K562 (cell line): ENCODE results near the gene HOXB8. TPM values are rescaled to one million over a fixed set of nuclear protein-coding genes. Genes with fewer than 3 reads are reported as not detected.

ENCODE experiments used
- ATAC-seq: fragments of 200-7000 bp; cut with Tn5 transposase; 3 replicates; pipeline ENCODE4 v1.9.1; 2020; ENCODE audit warnings: moderate library complexity
- BruUV-seq: library from RNA; stranded (reverse); fragments of 400-500 nt; replicated peaks from 2 replicates; lab custom pipeline; 2021; lab: Mats Ljungman, UMichigan
- CTCF ChIA-PET: fragments of 300-600 bp; formaldehyde crosslinking; extraction: SDS; loops from one replicate; lab custom pipeline; 2021; ENCODE audit warnings: low intra/inter-chr PET ratio; lab: Yijun Ruan, JAX
- POLR2A ChIA-PET: fragments of 300-600, 350-650 bp; sonication (Branson Sonifier 250); formaldehyde crosslinking; extraction: SDS; loops from one replicate; lab custom pipeline; 2021; ENCODE audit warnings: antibody characterized with exemption, inconsistent platforms; lab: Yijun Ruan, JAX
- DNase-seq, 4 experiments: peaks; one replicate each; pipeline versions ENCODE4 v3.0.0 to v3.0.0-alpha.2; 2011 to 2018; ENCODE audit warnings: low spot score in 3 of 4, mixed read lengths in 3 of 4; ENCODE audit errors: extremely low read depth in 1 of 4
- FAIRE-seq: peaks from 2 replicates; lab custom pipeline; 2011; peaks lifted over from hg19 to GRCh38; lab: Jason Lieb, UNC
- H2AFZ ChIP-seq: 2 replicates; pipeline ENCODE4 v1.6.0; 2011; ENCODE audit warnings: low read depth, low read length, control low read depth, inconsistent platforms
- H3K27ac ChIP-seq: fragments of 200-600 bp; 3 replicates; pipeline ENCODE4 v1.8.0; 2011; ENCODE audit warnings: low read depth, mild to moderate bottlenecking, control low read depth, inconsistent platforms, low read length, moderate library complexity, mixed read lengths; ENCODE audit errors: extremely low read depth
- H3K27me3 ChIP-seq, 2 experiments: fragments of 300-600 bp in 1 of 2; 2 replicates in 1 of 2; 3 replicates in 1 of 2; pipeline versions ENCODE4 v1.6.0 to v1.8.0; 2011; ENCODE audit warnings: inconsistent platforms in 2 of 2, low read length in 2 of 2, mild to moderate bottlenecking in 1 of 2, mixed read lengths in 1 of 2, moderate library complexity in 1 of 2; ENCODE audit not compliant: control insufficient read depth in 2 of 2, insufficient read depth in 2 of 2
- H3K36me3 ChIP-seq: fragments of 300-600 bp; 3 replicates; pipeline ENCODE4 v1.8.0; 2011; ENCODE audit warnings: mild to moderate bottlenecking, low read length, inconsistent platforms; ENCODE audit not compliant: control insufficient read depth, insufficient read depth
- H3K4me1 ChIP-seq, 2 experiments: fragments of 200-600 bp in 1 of 2; replicated peaks in 1 of 2; 2 replicates in 1 of 2; 3 replicates in 1 of 2; pipeline versions ENCODE4 v1.5.1 to v1.8.0; 2011; ENCODE audit warnings: inconsistent platforms in 2 of 2, low read length in 2 of 2, mild to moderate bottlenecking in 1 of 2, mixed read lengths in 1 of 2, moderate library complexity in 1 of 2; ENCODE audit not compliant: control insufficient read depth in 2 of 2, insufficient read depth in 2 of 2
- H3K4me2 ChIP-seq: 2 replicates; pipeline ENCODE4 v1.6.1; 2011; ENCODE audit warnings: low read length, control low read depth, inconsistent platforms, mixed read lengths; ENCODE audit not compliant: insufficient read depth
- H3K4me3 ChIP-seq: fragments of 200-600 bp; sonication (generic), shearing (Covaris generic); 2 replicates; pipeline ENCODE4 v1.5.1; 2016; ENCODE audit warnings: control low read depth, inconsistent platforms
- H3K79me2 ChIP-seq: fragments of 200-600 bp; 3 replicates; pipeline ENCODE4 v1.8.0; 2011; ENCODE audit warnings: low read length, inconsistent platforms; ENCODE audit not compliant: control insufficient read depth, insufficient read depth
- H3K9ac ChIP-seq, 2 experiments: 2 replicates each; pipeline versions ENCODE4 v1.6.0 to v1.6.1; 2011; ENCODE audit warnings: low read depth in 2 of 2, low read length in 2 of 2, control low read depth in 1 of 2, inconsistent platforms in 1 of 2, mild to moderate bottlenecking in 1 of 2, mixed read lengths in 1 of 2; ENCODE audit not compliant: insufficient read depth in 1 of 2
- H3K9me1 ChIP-seq: one replicate; pipeline ENCODE4 v1.6.0; 2011; ENCODE audit warnings: inconsistent platforms, mild to moderate bottlenecking, low read length, moderate library complexity; ENCODE audit not compliant: control insufficient read depth, insufficient read depth
- H3K9me3 ChIP-seq: replicated peaks from 2 replicates; pipeline ENCODE4 v1.5.1; 2011; ENCODE audit warnings: low read depth, low read length, inconsistent platforms; ENCODE audit not compliant: control insufficient read depth, insufficient read depth
- H4K20me1 ChIP-seq: replicated peaks from 2 replicates; pipeline ENCODE4 v1.6.1; 2011; ENCODE audit warnings: low read length, inconsistent platforms, mixed read lengths; ENCODE audit not compliant: control insufficient read depth, insufficient read depth
- BDP1 ChIP-seq: IDR thresholded peaks from 3 replicates; pipeline ENCODE4 v1.6.1; 2011; ENCODE audit not compliant: insufficient read length, insufficient read depth
- FOXM1 ChIP-seq, 2 experiments: fragments of 450-650 bp in 1 of 2; sonication (generic) in 1 of 2; formaldehyde crosslinking in 1 of 2; IDR thresholded peaks; 2 replicates each; pipeline versions ENCODE4 v1.6.1 to v1.9.0; 2017 to 2022; ENCODE audit warnings: low read depth in 2 of 2, mild to moderate bottlenecking in 2 of 2, missing genetic modification reagents in 1 of 2, moderate library complexity in 1 of 2
- POLR2AphosphoS2 ChIP-seq: IDR thresholded peaks from 2 replicates; pipeline ENCODE4 v1.6.1; 2012; ENCODE audit warnings: low read length, improper control_type of control experiment
- SAFB ChIP-seq: fragments of 200-400 bp; formaldehyde crosslinking; IDR thresholded peaks from 2 replicates; pipeline ENCODE4 v1.6.1; 2017; ENCODE audit warnings: low read depth, low read length, borderline replicate concordance
- SRSF1 ChIP-seq: fragments of 200-400 bp; formaldehyde crosslinking; IDR thresholded peaks from 2 replicates; pipeline ENCODE4 v1.6.1; 2017; ENCODE audit warnings: mild to moderate bottlenecking, low read depth, low read length, moderate library complexity
- WGBS: fragments of 100-300 bp; shearing (Covaris generic); methylation state at CpG from one replicate; pipeline ENCODE4 v1.1.6; 2016; ENCODE audit warnings: low coverage, mixed read lengths; ENCODE audit not compliant: insufficient coverage; ENCODE audit errors: missing lambda C conversion rate; 5-methylcytosine and 5-hydroxymethylcytosine counted together
- in situ Hi-C: fragments of 300-500 bp; cut with MboI; formaldehyde crosslinking; loops from 4 replicates; pipeline ENCODE4 v1.15.0; 2018; ENCODE audit warnings: inconsistent platforms, mixed read lengths
- intact Hi-C: fragments of 100-400 bp; cut with micrococcal nuclease; formaldehyde crosslinking; loops from 2 replicates; pipeline ENCODE4 v1.14.2; 2022
- polyA plus RNA-seq, 8 experiments: library from polyadenylated mRNA; depleted of rRNA in 4 of 8; stranded (reverse) in 5 of 8; unstranded in 3 of 8; fragments of >200 nt; fragmentation: Nextera tagmentation in 2 of 8; fragmentation: Illumina TruSeq in 1 of 8; extraction: Ambion mirVana in 2 of 8; extraction: Trizol in 1 of 8; gene quantifications; 2 replicates each; pipeline versions ENCODE4 v1.2.1 to v1.2.3, GENCODE V29; 2011 to 2014; ENCODE audit warnings: inconsistent platforms in 1 of 8, missing spikeins in 1 of 8
- total RNA-seq, 7 experiments: library from RNA; depleted of rRNA in 6 of 7; stranded (reverse); fragments of >200 nt in 6 of 7; fragmentation: Illumina TruSeq in 2 of 7; extraction: Trizol in 2 of 7; gene quantifications; 2 replicates each; pipeline versions ENCODE4 v1.2.1 to v1.2.3, GENCODE V29; 2011 to 2021; ENCODE audit warnings: low replicate concordance in 1 of 7
- TF ChIP-seq, protein P1 (sequence below): fragments of 150-350 bp; IDR thresholded peaks from 2 replicates; pipeline ENCODE4 v1.6.1; 2014; ENCODE audit warnings: low read depth, mild to moderate bottlenecking, low read length, borderline replicate concordance
- TF ChIP-seq, protein P2 (sequence below): fragments of 250-450 bp; sonication (Bioruptor Pico); IDR thresholded peaks from 2 replicates; pipeline ENCODE4 v1.4.0; 2020
- TF ChIP-seq, protein P3 (sequence below), 3 experiments: fragments of 200-800 bp in 1 of 3; sonication (Bioruptor generic) in 1 of 3; sonication (generic) in 1 of 3; formaldehyde crosslinking in 1 of 3; IDR thresholded peaks; 2 replicates each; pipeline versions ENCODE4 v1.6.1 to v1.8.0; 2016 to 2022; ENCODE audit warnings: mild to moderate bottlenecking in 2 of 3, missing compliant biosample characterization in 2 of 3, missing genetic modification characterization in 2 of 3, missing genetic modification reagents in 1 of 3
- TF ChIP-seq, protein P4 (sequence below): fragments of 450-650 bp; IDR thresholded peaks from 2 replicates; pipeline ENCODE4 v1.6.1; 2016; ENCODE audit warnings: mild to moderate bottlenecking

Gene HOXB8
- total and polyA plus RNA-seq, 9 of the 15 experiments (the other 6 are each of a cell fraction or from before 2014, with no cell fraction given): 0.52 to 23.8 (median 3.6) TPM

DNA sequence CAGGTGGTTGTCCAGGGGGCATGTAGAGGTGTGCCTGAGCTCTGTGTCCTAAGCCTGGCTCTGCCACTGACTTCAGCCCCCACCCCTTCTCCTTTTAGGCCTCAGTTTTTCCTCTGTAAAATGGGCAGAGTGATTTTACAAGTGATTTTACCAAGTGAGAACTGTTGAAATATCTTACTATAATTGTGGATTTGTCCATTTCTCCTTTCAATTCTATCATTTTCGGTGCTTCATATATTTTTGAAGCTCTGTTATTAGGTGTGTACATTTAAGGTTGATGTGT, 32.8 kb upstream of the HOXB8 start (continued):
- TF ChIP-seq BDP1: no peak
- TF ChIP-seq POLR2AphosphoS2: no peak
- TF ChIP-seq, protein P1, sequence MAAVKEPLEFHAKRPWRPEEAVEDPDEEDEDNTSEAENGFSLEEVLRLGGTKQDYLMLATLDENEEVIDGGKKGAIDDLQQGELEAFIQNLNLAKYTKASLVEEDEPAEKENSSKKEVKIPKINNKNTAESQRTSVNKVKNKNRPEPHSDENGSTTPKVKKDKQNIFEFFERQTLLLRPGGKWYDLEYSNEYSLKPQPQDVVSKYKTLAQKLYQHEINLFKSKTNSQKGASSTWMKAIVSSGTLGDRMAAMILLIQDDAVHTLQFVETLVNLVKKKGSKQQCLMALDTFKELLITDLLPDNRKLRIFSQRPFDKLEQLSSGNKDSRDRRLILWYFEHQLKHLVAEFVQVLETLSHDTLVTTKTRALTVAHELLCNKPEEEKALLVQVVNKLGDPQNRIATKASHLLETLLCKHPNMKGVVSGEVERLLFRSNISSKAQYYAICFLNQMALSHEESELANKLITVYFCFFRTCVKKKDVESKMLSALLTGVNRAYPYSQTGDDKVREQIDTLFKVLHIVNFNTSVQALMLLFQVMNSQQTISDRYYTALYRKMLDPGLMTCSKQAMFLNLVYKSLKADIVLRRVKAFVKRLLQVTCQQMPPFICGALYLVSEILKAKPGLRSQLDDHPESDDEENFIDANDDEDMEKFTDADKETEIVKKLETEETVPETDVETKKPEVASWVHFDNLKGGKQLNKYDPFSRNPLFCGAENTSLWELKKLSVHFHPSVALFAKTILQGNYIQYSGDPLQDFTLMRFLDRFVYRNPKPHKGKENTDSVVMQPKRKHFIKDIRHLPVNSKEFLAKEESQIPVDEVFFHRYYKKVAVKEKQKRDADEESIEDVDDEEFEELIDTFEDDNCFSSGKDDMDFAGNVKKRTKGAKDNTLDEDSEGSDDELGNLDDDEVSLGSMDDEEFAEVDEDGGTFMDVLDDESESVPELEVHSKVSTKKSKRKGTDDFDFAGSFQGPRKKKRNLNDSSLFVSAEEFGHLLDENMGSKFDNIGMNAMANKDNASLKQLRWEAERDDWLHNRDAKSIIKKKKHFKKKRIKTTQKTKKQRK: no peak
- no peak for TF ChIP-seq FOXM1 (IDR thresholded peaks at IDR 0.05; ENCODE audit: low read depth)
- TF ChIP-seq FOXM1 (CRISPR knock-in tag; IDR thresholded peaks at IDR 0.05; ENCODE audit: low read depth): no peak
- no peak for TF ChIP-seq SAFB

DNA sequence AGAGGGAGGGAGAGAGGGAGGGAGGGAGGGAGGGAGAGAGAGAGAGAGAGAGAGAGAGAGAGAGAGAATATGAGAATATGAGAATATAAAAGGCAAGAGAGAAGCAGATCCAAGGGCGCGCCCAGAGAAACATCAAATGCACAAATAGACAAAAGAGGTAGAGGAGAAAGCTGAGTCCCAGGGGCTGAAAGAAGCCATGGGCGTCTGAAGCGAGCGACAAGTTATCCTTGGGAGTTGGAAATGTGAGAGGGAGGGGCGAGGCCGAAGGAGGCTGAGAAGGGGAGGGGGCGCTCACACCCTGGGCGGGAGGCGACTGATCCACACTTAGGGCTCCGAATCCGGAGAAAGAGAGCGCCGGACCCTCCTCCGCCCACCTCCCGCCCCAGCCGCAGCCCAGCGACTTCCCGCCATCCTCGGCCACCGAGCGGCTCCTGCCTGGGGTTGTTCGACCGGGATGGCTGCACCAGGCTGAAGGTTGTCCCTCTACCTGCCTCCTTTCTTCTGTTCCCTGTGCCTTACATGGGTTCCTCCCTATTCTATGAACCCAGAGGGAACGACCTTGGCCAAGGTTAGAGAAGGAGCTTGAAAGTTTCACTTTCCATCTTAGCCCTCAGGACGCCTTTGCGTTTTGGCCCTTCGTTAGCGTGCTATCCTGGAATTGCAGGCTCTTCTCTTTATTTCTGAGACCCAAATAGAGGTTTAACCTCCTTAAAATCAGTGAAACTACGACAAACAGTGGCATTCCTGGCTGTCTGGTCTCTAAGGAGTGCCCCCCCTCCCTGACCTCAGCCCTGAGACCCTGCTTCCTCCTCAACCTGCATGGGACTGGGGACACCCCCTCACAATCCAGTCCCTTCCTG, 32.2 kb upstream of the HOXB8 start:
- H3K36me3 ChIP-seq: no peaks in the 10 kb centered on the region
- WGBS: 28% methylated on average over 16 of the region's 30 CpGs
- peak overlapping the region; percentile 80 for H3K4me2 ChIP-seq
- H3K4me1 ChIP-seq: peaks cover 9 to 24% of the 10 kb centered on the region in 2 experiments; a peak in 4 of 5 replicates
- no peaks in the 10 kb centered on the region for H4K20me1 ChIP-seq
- ATAC-seq (peak; percentile 39), FAIRE-seq (peak; percentile 19), DNase-seq (peak in 2 of 4 experiments; percentile 44 to 48)
- peak overlapping the region; percentile 98 for H2AFZ ChIP-seq
- H3K27me3 ChIP-seq: no peaks in the 10 kb centered on the region
- peak overlapping the region; percentile 56 for H3K4me3 ChIP-seq
- in situ Hi-C loops: no loop called here
- peaks cover 30% of the 10 kb centered on the region for H3K79me2 ChIP-seq
- intact Hi-C loops: no loop called here
- no peaks in the 10 kb centered on the region for H3K9me1 ChIP-seq
- H3K27ac ChIP-seq: peak overlapping the region; percentile 78
- ChIA-PET CTCF (no interaction called here), POLR2A (interaction anchor here (0.6 to 2.4 kb wide), 5 partner anchors 11 to 1715 kb away, joined by 3 to 5 read pairs (median 3); no protein-coding TSS in a partner anchor)
- H3K9ac ChIP-seq: peak overlapping the region; percentile 70 to 93
- H3K9me3 ChIP-seq: no peaks in the 10 kb centered on the region
- TSS peak; percentile 69 for BruUV-seq
- TF ChIP-seq SRSF1: 0 out of 2 replicates have a peak, but pooled peaks have one; percentile 53
- TF ChIP-seq, protein P2, sequence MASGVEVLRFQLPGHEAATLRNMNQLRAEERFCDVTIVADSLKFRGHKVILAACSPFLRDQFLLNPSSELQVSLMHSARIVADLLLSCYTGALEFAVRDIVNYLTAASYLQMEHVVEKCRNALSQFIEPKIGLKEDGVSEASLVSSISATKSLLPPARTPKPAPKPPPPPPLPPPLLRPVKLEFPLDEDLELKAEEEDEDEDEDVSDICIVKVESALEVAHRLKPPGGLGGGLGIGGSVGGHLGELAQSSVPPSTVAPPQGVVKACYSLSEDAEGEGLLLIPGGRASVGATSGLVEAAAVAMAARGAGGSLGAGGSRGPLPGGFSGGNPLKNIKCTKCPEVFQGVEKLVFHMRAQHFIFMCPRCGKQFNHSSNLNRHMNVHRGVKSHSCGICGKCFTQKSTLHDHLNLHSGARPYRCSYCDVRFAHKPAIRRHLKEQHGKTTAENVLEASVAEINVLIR (CRISPR knock-in tag): no peak
- TF ChIP-seq, protein P3, sequence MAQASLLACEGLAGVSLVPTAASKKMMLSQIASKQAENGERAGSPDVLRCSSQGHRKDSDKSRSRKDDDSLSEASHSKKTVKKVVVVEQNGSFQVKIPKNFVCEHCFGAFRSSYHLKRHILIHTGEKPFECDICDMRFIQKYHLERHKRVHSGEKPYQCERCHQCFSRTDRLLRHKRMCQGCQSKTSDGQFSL (CRISPR knock-in tag; IDR thresholded peaks at IDR 0.05): 0 out of 2 replicates have a peak, but pooled peaks have one; percentile 35
- TF ChIP-seq, protein P3 (tag; IDR thresholded peaks at IDR 0.05): no peak
- TF ChIP-seq, protein P4, sequence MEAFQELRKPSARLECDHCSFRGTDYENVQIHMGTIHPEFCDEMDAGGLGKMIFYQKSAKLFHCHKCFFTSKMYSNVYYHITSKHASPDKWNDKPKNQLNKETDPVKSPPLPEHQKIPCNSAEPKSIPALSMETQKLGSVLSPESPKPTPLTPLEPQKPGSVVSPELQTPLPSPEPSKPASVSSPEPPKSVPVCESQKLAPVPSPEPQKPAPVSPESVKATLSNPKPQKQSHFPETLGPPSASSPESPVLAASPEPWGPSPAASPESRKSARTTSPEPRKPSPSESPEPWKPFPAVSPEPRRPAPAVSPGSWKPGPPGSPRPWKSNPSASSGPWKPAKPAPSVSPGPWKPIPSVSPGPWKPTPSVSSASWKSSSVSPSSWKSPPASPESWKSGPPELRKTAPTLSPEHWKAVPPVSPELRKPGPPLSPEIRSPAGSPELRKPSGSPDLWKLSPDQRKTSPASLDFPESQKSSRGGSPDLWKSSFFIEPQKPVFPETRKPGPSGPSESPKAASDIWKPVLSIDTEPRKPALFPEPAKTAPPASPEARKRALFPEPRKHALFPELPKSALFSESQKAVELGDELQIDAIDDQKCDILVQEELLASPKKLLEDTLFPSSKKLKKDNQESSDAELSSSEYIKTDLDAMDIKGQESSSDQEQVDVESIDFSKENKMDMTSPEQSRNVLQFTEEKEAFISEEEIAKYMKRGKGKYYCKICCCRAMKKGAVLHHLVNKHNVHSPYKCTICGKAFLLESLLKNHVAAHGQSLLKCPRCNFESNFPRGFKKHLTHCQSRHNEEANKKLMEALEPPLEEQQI: no peak
